Activated CD4-positive, alpha-beta T cell treated with anti-CD3 and anti-CD28 coated beads for 4 hours (primary cell): Measurements from ENCODE around the gene STAC2.
"Not testable (repeated sequence)": the region's sequence is repeated elsewhere in the genome, so short reads cannot be mapped to it uniquely, and the experiment has no call there.

ENCODE experiments used
- DNase-seq, 2 donors: peaks; one replicate each; pipeline ENCODE4 v3.0.0-alpha.2; 2020

Gene STAC2

GRCh38 chr17:39186481-39187002, 39.2 kb downstream of the STAC2 start:
- no peak for DNase-seq

- DNase-seq, result no peak
These were observed 42.0 kb downstream of the STAC2 start for GRCh38 chr17:39183720-39184119.

GRCh38 chr17:39183045-39183444, 42.7 kb downstream of the STAC2 start:
- DNase-seq, result no peak

- DNase-seq, result no peak
These were observed 44.4 kb downstream of the STAC2 start for GRCh38 chr17:39181303-39181702.

GRCh38 chr17:39178536-39178935, 47.2 kb downstream of the STAC2 start:
- no peak for DNase-seq

- no peak for DNase-seq
These were observed 48.5 kb downstream of the STAC2 start for GRCh38 chr17:39177256-39177655.

- DNase-seq, result no peak
These were observed 50.1 kb downstream of the STAC2 start for GRCh38 chr17:39175695-39176093.

- DNase-seq, result peak; percentile 77 to 81
These were observed 50.6 kb downstream of the STAC2 start for GRCh38 chr17:39174920-39175694.

- no peak for DNase-seq
These were observed 52.0 kb downstream of the STAC2 start for GRCh38 chr17:39173526-39174274.

- no peak for DNase-seq
These were observed 52.7 kb downstream of the STAC2 start for GRCh38 chr17:39173080-39173479.

GRCh38 chr17:39171933-39172332, 53.8 kb downstream of the STAC2 start:
- DNase-seq, result no peak

- DNase-seq, result no peak
These were observed 55.2 kb downstream of the STAC2 start for GRCh38 chr17:39170558-39170957.

GRCh38 chr17:39170109-39170508, 55.6 kb downstream of the STAC2 start:
- DNase-seq, result no peak

GRCh38 chr17:39169518-39169917, 56.2 kb downstream of the STAC2 start:
- DNase-seq, result no peak

- no peak for DNase-seq
These were observed 56.6 kb downstream of the STAC2 start for GRCh38 chr17:39169101-39169500.

- DNase-seq, result not testable (repeated sequence)
These were observed 57.2 kb downstream of the STAC2 start for GRCh38 chr17:39168503-39168902.

GRCh38 chr17:39167476-39167875, 58.3 kb downstream of the STAC2 start:
- no peak for DNase-seq

- no peak for DNase-seq
These were observed 59.1 kb downstream of the STAC2 start for GRCh38 chr17:39166437-39167335.

GRCh38 chr17:39165841-39166349, 59.9 kb downstream of the STAC2 start, which contains the start of gene ARL5C:
TSS of gene ARL5C (minus strand) at chr17:39166161. CDS start at chr17:39165760, 401 bp downstream.
- no peak for DNase-seq

GRCh38 chr17:39165178-39165840, 60.4 kb downstream of the STAC2 start:
- no peak for DNase-seq

- peak; percentile 73 to 76 for DNase-seq
These were observed 61.0 kb downstream of the STAC2 start for GRCh38 chr17:39164675-39165143.

- DNase-seq, result no peak
These were observed 63.8 kb downstream of the STAC2 start for GRCh38 chr17:39161962-39162361.
